ENCODE measurements around the gene PNPLA7.
A peak's percentile ranks its signal among the peaks of the same experiment; 100 is the strongest.

Gene PNPLA7

GRCh38 chr9:137447722-137448601, 102.2 kb downstream of the PNPLA7 start:
- no peak for DNase-seq

DNA sequence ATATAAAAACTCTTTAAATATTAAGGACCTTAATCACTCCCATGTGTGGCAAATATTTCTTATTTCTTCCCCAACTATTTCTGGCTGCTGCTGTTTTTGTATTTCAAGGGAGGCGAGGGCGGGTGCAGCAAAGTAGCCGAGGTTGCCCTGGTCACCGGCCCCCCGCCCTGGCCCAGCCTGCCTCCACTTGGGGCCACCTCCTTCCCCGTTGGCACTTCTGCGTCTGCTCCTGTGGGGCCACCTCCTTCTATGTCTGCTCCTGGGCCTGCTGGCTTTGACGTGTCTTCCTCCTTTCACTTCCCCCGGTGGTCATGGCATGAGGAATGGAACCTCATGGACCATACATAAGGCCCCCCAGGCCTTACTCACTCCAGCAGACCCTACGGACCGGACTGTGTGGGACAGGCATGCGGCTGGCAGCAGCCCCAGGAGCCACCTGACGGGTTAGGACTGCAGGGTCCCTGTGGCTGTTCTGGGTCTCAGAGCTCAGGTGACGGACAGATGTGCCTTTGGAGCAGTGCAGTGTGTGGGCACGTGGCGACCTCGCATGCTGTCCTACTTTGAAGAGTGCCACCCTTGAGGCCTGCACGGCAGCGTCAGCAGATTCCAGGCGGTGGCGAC, 103.2 kb downstream of the PNPLA7 start:
- DNase-seq, result no peak

DNA sequence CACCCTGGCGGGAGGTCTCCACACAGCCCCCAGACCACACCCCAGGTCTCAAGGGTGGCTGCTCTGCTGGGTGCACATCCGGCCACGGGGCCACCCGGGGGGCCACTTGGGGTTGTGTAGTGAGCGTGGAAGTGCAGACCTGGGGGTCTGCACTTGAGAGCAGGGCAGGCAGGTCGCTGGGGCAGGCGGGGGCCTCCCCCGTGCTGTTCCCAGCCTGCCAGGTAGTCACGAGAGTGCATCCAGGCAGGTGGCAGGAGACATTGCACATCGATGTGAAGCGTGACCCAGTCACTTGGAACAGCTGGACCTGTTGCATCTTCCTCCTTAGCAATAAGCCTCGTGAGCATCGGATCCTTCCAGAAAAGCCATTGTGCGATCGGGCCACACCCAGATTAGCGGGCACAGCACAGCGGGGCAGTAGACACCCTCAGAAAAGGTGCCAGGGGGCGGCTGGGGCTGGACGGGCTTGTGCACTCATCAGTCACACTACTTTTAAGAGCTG, 104.2 kb downstream of the PNPLA7 start:
- DNase-seq, result no peak

GRCh38 chr9:137445275-137445807, 104.9 kb downstream of the PNPLA7 start:
- DNase-seq, result peak; percentile 16 to 47

- DNase-seq, result no peak
Measured at GRCh38 chr9:137444106-137444790, 106.0 kb downstream of the PNPLA7 start.

GRCh38 chr9:137441935-137442321, 108.3 kb downstream of the PNPLA7 start:
- no peak for DNase-seq

- no peak for DNase-seq
Measured at GRCh38 chr9:137441289-137441934, 108.8 kb downstream of the PNPLA7 start, which contains the start of gene ENTPD8. TSS of gene ENTPD8 (minus strand) at chr9:137441357. CDS start at chr9:137438285, 3,072 bp downstream.

GRCh38 chr9:137439158-137439714, 111.0 kb downstream of the PNPLA7 start:
- DNase-seq, result no peak

DNA sequence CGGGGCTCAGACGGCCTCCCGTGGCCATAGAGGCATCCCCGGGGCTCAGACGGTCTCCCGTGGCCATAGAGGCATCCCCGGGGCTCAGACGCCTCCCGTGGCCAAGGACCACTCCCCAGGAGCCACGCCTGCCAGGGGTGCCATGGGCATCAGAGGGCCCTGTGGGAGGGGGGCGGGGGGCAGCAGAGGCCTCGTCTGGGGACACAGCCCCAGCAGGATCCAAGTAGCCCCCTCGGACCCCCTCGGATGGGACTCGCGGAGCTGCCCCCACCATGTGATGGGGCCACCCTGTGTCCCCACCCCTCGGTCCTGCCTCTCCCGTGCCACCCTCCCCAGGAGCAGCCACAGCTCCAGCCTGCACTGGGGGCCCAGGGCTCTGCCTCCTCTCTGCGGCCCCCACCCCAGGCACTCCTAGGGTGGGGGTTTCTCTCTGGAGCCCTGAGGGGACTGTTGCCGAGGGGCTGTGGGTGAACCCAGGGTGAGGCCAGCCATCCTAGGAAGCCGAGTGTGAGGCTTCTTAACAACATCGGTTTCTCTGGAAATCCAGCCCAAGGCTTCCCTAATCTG, 111.5 kb downstream of the PNPLA7 start:
- no peak for DNase-seq

- DNase-seq, result no peak
Measured at GRCh38 chr9:137437691-137438590, 112.3 kb downstream of the PNPLA7 start.

- no peak for DNase-seq
Measured at GRCh38 chr9:137436761-137437600, 113.2 kb downstream of the PNPLA7 start.

GRCh38 chr9:137435980-137436760, 114.0 kb downstream of the PNPLA7 start:
- DNase-seq, result no peak

- DNase-seq, result no peak
Measured at GRCh38 chr9:137435381-137435891, 114.8 kb downstream of the PNPLA7 start.

DNA sequence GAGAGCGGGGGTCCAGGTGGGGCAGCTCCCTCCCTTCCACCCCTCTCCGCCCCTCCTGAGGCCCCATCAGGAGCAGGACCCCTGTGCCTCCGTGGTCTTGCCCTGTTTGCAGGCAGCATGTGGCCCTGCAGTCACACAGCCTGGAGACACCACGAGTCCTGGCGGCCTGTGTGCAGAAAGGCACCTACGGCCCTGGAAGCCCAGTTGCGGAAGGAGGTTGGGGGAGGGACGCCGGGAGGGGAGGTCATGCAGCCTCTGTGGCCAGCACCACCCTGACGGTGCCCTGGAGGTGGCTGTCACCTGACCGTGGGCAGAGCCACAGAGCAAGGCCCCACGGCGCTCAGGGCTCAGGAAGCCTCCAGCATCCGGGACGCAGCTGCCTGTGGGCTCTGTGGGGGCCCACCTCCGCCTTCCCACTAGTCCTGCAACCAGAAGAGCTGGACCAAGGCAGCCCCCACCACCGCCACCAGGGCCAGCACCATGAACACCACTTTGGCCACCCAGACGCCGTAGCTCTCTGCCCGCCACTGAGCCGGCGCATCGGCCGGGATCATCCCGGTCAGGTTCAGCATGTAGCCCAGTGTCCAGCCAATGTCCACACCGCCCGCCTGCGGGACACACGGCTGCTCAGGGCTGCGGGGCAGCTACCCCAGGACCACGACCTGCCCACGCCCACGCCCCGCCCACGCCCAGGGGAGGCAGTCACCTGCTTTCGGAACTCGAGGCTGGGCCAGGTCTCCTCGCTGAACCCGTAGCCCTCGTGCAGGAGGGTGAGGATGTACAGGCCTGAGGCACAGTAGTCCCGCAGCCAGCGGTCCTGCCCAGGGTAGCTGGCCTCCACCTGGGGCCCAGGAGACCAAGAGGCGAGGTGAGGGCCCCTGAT, 115.5 kb downstream of the PNPLA7 start:
- DNase-seq, result no peak

DNA sequence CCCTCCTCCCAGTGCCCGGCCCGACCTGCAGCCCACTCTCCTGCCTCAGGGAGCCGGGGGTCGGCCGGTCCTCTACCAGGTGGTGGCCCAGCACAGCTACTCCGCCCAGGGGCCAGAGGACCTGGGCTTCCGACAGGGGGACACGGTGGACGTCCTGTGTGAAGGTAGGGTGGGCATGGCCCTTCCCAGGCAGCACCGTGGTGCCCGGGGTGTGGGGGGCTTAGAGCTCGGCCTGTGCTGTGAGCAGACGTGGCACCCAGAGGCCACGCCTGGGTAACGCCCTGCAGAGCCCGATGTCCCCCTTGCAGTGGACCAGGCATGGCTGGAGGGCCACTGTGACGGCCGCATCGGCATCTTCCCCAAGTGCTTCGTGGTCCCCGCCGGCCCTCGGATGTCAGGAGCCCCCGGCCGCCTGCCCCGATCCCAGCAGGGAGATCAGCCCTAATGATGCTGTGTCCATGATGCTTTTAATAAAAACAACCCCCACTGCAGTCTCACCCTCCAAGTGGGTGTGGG, 116.2 kb downstream of the PNPLA7 start:
- no peak for DNase-seq

DNA sequence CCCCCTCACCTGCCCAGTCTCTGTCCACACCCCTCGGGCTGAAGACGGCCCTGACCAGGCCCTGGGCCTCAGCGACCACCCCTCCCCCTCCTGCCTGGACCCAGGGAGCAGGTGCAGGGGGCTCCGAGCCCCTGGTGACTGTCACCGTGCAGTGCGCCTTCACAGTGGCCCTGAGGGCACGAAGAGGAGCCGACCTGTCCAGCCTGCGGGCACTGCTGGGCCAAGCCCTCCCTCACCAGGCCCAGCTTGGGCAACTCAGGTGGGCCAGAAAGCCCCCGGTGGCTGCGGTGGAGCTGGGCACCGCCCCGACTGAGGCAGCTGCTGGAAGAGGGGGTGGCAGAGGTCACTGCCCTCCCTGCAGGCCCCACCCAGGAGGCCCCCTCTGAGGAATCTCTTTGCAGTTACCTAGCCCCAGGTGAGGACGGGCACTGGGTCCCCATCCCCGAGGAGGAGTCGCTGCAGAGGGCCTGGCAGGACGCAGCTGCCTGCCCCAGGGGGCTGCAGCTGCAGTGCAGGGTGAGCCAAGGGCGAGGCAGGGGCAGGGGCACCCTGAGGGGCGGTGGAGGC, 116.8 kb downstream of the PNPLA7 start:
- DNase-seq, result no peak

DNA sequence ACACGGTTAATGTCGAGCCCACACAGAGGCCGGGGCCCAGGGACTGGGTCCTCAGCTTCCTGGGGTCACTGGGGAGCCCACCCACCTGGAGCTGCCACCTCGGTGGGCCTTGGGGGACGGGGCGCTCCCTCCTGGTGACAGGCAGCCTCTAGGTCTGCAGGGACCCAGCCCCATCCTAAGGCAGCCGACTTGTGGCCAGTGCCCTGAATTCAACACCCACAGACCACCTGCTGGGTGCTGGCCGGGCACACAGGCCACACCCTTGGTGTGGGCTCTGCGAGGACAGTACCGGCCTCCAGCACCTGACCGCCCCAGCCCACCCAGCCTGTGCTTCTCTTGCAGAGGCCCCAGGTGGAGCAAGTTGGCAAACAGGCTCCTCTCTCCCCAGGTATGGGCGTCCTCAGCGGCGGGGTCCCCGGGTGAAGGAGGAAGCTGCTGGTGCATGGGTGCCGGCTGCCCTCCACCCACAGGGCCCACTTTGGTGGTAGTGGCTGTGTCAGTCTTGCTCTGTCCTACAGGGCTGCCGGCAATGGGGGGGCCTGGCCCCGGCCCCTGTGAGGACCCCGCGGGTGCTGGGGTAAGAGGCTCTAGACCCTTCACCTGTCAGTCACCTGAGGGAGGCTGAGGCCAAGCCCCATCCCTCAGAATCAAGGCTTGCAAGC, 117.4 kb downstream of the PNPLA7 start:
- DNase-seq, result no peak

All from NCI-H446 (cell line).